GM13977 (cell line): ENCODE results near the gene LHX8.

Source experiments
- DNase-seq: peaks from one replicate; pipeline ENCODE4 v3.0.0; 2012; ENCODE audit warnings: low spot score
- in situ Hi-C: fragments of 300-500 bp; cut with MboI; formaldehyde crosslinking; loops from one replicate; pipeline ENCODE4 v1.12.0; 2022; ENCODE audit warnings: low sequenced_read_pairs, low pct_unique_long_range_greater_than_20kb, mixed read lengths, inconsistent platforms; ENCODE audit not compliant: unreplicated experiment
- TF ChIP-seq, protein P1 (sequence below): IDR thresholded peaks from 2 replicates; pipeline ENCODE4 v1.5.1; 2012; ENCODE audit warnings: mild to moderate bottlenecking, control low read depth; ENCODE audit not compliant: insufficient read depth; ENCODE audit errors: extremely low read depth, missing control alignments

The LHX8 gene

DNA sequence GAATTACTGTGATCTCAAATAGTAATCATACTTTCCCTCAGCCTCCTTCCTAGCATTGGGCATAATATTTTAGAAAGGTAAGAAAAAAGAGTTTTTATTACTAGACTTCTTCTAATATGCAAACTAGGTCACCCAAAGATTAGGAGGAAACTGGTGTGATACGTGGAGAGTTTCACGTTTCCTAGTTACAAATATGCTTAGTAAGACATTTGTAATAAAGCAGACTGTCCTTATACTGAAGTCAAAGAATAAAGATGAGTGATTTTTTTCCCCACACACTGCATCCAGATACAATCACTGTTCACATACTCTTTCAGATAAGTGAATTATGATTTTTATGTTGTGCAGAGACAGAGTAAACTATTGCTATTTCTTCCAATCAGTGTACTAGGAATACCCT lies 17.9 kb downstream of the LHX8 start:
- DNase-seq: no peak
- TF ChIP-seq, protein P1, sequence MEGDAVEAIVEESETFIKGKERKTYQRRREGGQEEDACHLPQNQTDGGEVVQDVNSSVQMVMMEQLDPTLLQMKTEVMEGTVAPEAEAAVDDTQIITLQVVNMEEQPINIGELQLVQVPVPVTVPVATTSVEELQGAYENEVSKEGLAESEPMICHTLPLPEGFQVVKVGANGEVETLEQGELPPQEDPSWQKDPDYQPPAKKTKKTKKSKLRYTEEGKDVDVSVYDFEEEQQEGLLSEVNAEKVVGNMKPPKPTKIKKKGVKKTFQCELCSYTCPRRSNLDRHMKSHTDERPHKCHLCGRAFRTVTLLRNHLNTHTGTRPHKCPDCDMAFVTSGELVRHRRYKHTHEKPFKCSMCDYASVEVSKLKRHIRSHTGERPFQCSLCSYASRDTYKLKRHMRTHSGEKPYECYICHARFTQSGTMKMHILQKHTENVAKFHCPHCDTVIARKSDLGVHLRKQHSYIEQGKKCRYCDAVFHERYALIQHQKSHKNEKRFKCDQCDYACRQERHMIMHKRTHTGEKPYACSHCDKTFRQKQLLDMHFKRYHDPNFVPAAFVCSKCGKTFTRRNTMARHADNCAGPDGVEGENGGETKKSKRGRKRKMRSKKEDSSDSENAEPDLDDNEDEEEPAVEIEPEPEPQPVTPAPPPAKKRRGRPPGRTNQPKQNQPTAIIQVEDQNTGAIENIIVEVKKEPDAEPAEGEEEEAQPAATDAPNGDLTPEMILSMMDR: no peak
- in situ Hi-C loops: no loop called here

DNA sequence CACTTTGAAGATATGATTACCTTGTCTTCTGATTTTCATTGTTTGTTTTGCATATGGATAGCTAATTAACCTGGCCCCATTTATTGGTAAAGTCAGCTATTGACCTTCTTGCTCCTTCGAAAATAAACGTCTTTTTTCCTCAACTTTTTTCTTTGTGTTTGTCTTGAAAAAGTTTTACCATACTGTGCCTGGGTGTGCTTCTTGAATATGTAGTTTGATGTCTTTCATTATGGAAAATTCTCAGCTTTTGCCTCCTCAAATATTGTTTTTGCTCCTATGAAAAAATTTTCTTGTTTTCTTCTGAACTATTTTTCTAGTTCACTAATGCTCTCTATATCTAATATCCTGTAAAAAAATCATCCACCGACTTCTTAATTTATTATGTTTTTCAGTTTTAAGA lies 25.0 kb downstream of the LHX8 start:
- in situ Hi-C loops: no loop called here
- TF ChIP-seq, protein P1: no peak
- DNase-seq: no peak

GRCh38 chr1:75165264-75165663 lies 31.1 kb downstream of the LHX8 start:
- TF ChIP-seq, protein P1: no peak
- in situ Hi-C loops: no loop called here
- no peak for DNase-seq

DNA sequence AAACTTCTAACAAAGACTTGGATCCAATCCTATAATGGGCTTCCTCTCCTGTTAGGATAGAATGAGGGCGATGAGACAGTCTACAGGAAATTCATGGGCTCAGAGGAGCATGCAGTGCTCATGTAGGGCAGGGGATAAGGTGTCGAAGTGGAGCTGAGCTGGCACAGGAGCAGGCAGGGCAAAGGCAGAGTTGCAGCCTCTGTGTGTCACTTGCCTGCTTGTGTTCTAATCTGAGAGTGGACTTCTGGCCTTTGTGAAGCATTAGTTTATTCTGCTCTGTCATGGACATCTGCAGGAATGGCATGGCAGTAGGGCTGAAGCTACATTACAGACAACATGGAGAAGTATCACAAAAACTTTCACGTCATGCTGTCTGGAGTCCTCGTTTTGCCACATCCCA lies 32.6 kb downstream of the LHX8 start:
- DNase-seq: no peak
- TF ChIP-seq, protein P1: no peak
- in situ Hi-C loops: no loop called here

DNA sequence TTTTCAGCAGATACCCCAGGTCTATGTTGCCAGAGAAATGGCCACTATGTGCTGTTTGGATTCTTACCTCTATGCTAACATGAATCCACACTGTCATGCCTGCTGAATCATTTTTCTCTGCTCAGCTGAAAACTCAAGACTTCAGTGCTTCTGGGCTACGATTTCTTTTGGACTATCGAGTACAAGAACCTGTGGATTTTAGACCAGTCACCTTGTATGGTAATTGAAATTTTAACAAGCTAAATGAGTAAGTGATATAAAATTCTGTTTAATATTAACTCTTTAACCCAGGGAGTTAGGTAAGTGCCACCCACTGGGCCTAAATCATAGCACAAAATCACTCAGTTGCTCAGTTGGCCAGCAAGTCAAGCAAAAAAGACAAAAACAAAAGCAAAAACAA lies 35.8 kb downstream of the LHX8 start:
- in situ Hi-C loops: no loop called here
- DNase-seq: no peak
- TF ChIP-seq, protein P1: no peak

GRCh38 chr1:75170981-75171380 lies 36.8 kb downstream of the LHX8 start:
- DNase-seq: no peak
- TF ChIP-seq, protein P1: no peak
- in situ Hi-C loops: no loop called here

DNA sequence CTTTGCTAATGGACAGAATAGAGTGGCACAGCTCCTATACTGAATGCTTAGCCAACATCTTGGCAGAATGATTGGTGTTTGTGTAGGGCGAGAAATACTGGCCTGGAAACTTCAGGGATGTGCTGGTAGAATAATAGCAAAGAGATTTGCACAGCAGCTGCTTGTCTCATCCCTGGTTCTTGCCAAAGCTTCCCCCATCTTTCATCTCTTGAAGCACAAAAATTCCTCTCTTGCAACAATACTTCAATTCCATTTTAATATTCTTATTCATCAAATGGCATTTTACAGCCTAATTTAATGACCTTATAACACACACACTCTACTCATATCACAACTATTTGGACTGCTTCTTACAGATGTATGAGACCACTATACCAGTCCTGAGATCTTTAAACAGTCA lies 37.7 kb downstream of the LHX8 start:
- in situ Hi-C loops: no loop called here
- TF ChIP-seq, protein P1: no peak
- no peak for DNase-seq
